T47D (cell line): ENCODE measurements around the gene PDIA5.

Experiments used
- DNase-seq, 2 experiments: peaks; one replicate each; pipeline versions ENCODE4 v3.0.0 to v3.0.0-alpha.2; 2011 to 2012; ENCODE audit warnings: low read depth in 1 of 2, low spot score in 1 of 2
- JUND ChIP-seq: IDR thresholded peaks from 2 replicates; pipeline ENCODE4 v1.6.1; 2012; ENCODE audit warnings: low read depth
- in situ Hi-C: cut with HindIII; loops from 2 replicates; pipeline ENCODE4 v1.10.0; 2016; ENCODE audit warnings: low sequenced_read_pairs, low pct_unique_long_range_greater_than_20kb

PDIA5 gene

GRCh38 chr3:123124971-123125370, 58.1 kb downstream of the PDIA5 start:
- DNase-seq: no peak
- in situ Hi-C loops: no loop called here
- no peak for TF ChIP-seq JUND

DNA sequence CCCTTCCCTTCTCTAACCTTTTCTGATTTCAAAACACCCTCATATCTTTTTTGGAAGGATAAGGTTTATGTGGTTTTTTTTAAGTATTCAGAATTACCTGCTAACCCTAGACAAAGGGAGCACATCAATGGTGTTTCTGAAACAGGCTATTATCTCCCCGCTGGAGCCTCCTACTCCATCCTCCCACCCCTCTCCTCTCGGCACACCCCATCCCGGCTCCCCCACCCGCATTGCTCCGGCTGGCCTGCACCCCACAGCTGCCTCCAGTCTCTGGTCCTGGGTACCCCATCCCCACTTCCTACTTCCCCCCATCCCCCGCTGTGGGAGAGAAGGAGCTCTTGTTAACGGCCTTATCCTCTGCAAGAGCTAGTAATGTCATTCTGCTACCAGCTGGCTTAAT, 59.2 kb downstream of the PDIA5 start:
- TF ChIP-seq JUND: no peak
- in situ Hi-C loops: no loop called here
- no peak for DNase-seq

DNA sequence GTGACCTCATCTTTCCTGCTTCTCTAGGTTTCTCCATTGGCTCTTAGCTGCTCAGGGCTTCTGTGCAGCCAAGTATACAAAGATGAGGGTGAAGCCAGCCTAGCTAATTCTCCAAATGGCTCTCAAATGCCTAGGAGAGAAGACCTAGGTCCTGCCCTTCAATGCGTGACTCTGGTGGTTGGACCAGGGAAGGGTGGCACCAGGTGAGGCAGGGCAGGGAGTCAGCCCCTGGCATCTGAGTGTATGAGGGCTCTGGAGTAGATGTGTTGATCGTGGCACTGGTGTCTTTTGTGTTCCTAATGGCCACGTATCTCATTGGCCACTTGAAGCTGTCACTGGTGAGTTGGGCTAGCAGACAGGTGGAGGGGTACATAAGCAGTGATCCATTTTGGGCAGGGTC, 59.8 kb downstream of the PDIA5 start:
- TF ChIP-seq JUND: no peak
- in situ Hi-C loops: no loop called here
- DNase-seq: no peak

DNA sequence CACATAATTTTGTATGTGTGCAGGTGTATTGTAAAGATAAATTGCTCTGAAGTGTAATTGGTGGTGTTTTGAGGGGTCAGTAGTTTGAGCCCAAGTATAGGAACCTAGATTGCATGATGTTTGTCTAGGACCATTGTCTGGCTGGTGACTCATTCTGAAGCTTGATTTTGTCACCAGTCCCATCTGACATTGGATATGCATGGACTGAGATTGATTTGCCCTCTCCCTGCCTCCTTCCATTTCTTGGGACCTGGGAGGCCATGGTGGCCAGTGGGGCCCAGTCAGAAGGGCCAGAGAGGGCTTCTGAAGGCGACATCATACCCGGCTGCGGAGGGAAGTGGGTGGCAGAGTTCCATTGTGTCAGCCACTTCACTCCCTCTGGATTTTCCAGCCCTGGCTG, 62.3 kb downstream of the PDIA5 start:
- DNase-seq: no peak
- in situ Hi-C loops: no loop called here
- no peak for TF ChIP-seq JUND

GRCh38 chr3:123129532-123129931, 62.7 kb downstream of the PDIA5 start:
- no peak for DNase-seq

DNA sequence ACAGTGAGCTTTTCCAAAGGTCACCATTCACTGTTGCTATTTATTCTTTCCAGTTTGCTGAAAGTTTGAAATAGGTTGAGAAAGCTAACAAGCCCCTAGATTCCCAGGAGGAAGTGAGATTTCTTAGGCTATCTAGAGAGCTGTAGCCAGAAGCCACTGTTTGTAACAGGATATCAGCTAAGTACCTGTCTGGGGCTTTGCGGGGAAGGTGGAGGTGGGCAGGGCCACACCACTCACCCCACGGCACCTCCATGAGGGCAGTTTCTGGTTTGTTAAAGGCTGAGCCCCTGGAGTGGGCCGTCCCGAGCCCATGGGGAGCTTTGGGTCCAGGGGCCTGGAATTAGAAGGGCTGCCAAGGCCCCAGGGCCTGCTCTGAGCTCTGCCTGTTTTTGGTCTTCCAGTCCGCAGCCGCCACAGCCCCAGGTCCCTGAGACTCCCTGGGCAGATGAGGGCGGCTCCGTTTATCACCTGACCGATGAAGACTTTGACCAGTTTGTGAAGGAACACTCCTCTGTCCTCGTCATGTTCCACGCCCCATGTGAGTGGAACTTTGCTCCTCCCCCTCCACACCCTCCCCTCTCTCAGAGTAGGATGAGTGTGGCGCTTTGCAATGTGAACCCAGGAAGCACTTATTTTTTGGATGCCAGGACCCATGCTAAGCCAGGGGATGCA, 63.4 kb downstream of the PDIA5 start:
- no peak for TF ChIP-seq JUND
- no peak for DNase-seq
- in situ Hi-C loops: no loop called here

More at GRCh38 chr3:123129532-123129931, 62.7 kb downstream of the PDIA5 start:
- in situ Hi-C loops: no loop called here
- no peak for TF ChIP-seq JUND

DNA sequence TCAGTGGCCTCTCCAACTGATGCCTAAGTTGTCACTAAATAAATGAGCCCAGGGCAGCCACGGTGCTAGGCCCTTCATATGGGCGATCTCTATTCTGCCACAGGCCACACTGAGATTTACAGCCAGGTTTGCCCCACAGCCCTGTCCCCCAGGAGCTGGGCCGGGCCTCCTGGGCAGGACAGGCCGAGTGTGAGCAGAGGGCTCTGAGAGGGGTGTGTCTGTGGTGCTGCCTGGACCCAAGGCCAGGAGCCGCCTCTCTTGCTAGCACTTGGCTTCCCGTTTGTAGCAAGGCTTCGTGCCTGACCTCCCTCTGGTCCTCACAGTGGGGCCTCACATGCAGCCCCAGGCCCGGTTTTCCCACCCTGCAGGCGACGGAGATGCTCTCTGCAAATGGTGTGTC, 67.8 kb downstream of the PDIA5 start:
- DNase-seq: no peak
- in situ Hi-C loops: no loop called here
- no peak for TF ChIP-seq JUND

GRCh38 chr3:123137001-123137400, 70.2 kb downstream of the PDIA5 start:
- DNase-seq: no peak
- in situ Hi-C loops: no loop called here
- no peak for TF ChIP-seq JUND

DNA sequence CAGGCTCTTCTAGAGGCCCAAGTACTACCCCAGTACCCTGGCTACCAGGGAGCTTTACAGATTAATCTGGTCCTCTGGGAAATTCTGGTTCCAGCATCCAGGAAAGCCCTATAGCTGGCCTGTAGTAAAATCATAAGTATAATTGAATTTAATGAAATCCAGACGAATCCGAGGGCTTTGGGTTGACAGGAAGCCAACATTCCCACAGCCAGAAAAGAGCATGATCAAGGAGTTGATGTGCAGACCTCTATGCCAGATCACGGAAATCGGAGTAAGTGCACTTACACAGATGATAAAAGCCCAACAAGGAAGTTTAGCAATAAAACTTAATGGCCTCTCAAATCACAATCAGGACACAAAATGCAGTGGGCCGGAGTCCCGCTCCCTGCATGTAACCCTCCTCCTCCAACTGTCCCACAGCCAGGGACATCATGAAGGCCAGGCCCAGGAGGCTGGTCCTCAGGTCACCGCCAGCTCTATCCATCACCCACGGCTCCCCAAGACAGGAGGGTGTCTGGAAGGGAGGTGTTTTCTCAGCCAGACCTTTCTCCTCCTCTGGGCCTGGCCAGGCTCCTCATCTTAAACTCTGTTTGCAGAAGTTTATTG, 72.1 kb downstream of the PDIA5 start:
- no peak for DNase-seq
- no peak for TF ChIP-seq JUND
- in situ Hi-C loops: no loop called here

DNA sequence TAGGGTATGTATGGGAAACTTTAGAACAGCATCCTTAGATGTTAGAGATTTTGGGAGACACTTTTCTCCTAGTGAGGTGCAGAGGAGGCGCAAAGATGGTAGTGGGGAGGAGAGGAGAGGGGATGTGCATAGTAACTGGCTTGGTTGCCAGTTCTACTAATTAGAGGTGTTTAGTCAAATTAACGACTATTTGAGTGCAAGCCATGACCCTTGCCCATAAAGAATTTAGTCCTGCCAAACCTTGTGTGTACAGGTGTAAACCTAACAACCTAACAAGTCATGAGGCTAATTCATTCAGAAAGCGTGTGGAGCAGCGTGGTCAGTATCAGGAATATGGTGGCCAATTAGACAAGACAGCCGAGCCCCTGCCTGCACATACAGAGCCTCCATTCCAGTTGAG, 72.7 kb downstream of the PDIA5 start:
- no peak for DNase-seq
- in situ Hi-C loops: no loop called here
- no peak for TF ChIP-seq JUND

DNA sequence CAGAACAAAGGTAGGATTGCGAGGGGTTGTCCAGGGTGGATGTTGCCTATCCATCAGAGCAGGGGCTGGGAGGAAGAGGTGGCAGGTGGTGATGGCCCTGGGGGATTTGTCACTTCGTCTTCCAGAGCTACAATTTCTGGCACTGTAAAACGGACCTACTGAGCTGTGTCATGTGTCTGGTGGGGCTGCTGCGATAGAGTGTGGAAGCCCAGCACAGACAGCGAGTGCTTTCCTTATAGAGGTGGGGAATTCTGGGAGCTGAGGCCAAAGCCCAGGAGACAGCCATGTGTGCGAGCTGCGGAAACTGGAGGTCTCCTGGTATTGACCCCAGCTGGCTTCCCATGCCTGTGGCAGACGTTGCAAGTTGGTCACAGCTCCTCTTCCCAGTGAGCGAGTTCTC, 73.7 kb downstream of the PDIA5 start:
- in situ Hi-C loops: no loop called here
- no peak for DNase-seq
- TF ChIP-seq JUND: no peak

GRCh38 chr3:123141276-123141675, 74.5 kb downstream of the PDIA5 start:
- in situ Hi-C loops: no loop called here
- no peak for TF ChIP-seq JUND
- no peak for DNase-seq

DNA sequence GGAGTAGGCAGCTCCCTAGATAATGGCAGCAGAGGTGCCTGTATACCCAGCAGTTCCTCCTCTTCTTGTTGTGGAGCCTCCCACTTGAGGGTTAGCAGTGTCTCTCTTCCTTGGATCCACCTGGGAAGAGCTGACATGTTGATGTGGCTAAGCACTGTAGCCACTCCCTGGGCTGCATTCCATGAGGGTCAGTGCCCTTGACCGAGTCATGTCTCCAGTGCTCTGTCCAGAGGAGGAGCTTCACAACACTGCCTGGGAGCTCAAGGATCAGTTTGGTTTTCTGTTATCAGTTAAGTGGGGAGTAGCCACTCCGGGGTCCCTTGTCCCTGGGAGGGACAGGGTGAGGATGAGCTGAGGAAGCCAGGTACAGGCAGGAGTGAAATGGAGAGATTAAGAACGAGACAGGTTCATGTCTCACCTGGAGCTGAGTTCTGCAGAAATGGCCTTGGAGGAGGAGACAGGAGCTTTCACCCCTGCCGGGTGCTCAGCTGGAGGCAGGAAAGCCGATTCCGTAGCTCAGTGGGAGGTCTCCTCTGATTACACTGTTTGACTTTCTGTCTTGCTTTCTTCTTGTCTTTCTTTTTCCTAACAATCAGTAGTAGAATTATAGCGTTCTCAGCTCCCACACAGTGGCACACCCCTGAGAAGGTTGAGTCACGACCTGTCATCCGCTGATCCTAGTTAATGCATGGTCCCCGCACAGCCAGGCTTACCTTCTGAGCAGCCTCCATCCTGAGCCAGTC, 77.0 kb downstream of the PDIA5 start:
- DNase-seq: no peak
- no peak for TF ChIP-seq JUND
- in situ Hi-C loops: no loop called here
